ENCODE data around the gene SETBP1. TPM values are rescaled to one million over a fixed set of nuclear protein-coding genes. Genes with fewer than 3 reads are reported as not detected.

SETBP1 gene
- total and polyA plus RNA-seq, 2 of the 8 experiments (the other 6 are each of a cell fraction or from before 2014, with no cell fraction given) = 2.0 to 6.5 TPM

DNA sequence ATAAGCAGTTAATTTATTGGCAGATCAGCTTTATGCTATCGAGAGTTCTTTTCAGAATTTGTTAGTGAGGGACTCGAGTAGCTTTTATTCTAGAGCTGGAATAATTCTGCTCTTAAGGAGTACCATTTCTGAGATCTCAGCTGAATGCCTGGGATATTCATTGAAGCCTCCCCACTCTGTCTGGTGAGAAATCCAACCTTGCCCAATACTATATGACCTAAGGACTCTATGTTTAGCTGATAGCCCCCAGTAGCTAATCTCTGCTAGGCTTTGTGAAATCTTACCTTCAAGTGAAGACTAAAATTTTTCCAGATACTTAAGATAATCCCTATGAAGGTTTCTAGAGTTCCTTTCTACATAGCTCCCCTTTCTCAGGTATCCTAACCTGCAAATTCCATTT lies 261.4 kb downstream of the SETBP1 start:
- Histone ChIP-seq H3K27ac (ENCODE audit: low read depth, low read length) (no peak overlapping the region), H3K9ac (replicated peaks in 1 of 4; ENCODE audit: extremely low read depth in 1 of 4, low read depth in 3 of 4, low read length in 3 of 4) (no peak overlapping the region), H2BK12ac (ENCODE audit: low read depth, low read length) (no peak overlapping the region), H2BK15ac (ENCODE audit: low read length) (no peak overlapping the region), H3K4me3 (ENCODE audit: extremely low read depth in 1 of 4, insufficient read depth in 2 of 4, low read depth in 3 of 4, low read length in 4 of 4) (no peak overlapping the region), H3K18ac (ENCODE audit: extremely low read depth, low read length) (no peak overlapping the region), H3K4me1 (replicated peaks in 1 of 4; ENCODE audit: control insufficient read depth in 3 of 4, insufficient read depth in 4 of 4, low read length in 3 of 4) (peaks cover 0 to 17% (median 12%) of the 10 kb centered on the region in 4 experiments; a peak in 4 of 7 replicates), H2AK5ac (ENCODE audit: low read depth, low read length) (no peak overlapping the region), H2BK5ac (ENCODE audit: low read depth, low read length) (no peak overlapping the region), H3K56ac (replicated peaks; ENCODE audit: insufficient read length, low read depth, low read length) (no peak overlapping the region), H3K23me2 (ENCODE audit: low read depth, low read length) (no peaks in the 10 kb centered on the region; the same call in 1 of the 2 replicates), H3K4me2 (ENCODE audit: insufficient read depth in 1 of 2, low read depth in 2 of 2, low read length in 2 of 2) (no peak overlapping the region), H3K14ac (ENCODE audit: insufficient read length) (no peak overlapping the region), H2AFZ (ENCODE audit: low read length) (no peak overlapping the region), H4K5ac (ENCODE audit: insufficient read length, low read depth, low read length) (no peak overlapping the region), H4K8ac (ENCODE audit: extremely low read depth, insufficient read depth, low read length) (no peak overlapping the region), H3K79me2 (ENCODE audit: control insufficient read depth in 1 of 2, insufficient read depth in 2 of 2, low read length in 2 of 2) (no peaks in the 10 kb centered on the region), H2BK20ac (ENCODE audit: low read length) (no peak overlapping the region), H3K79me1 (ENCODE audit: low read depth, low read length) (no peaks in the 10 kb centered on the region), H3K9me3 (ENCODE audit: insufficient read depth in 2 of 2, low read depth in 1 of 2, low read length in 1 of 2) (no peaks in the 10 kb centered on the region), H3K23ac (ENCODE audit: insufficient read length) (no peak overlapping the region), H3K4ac (replicated peaks; ENCODE audit: insufficient read length, low read depth, low read length) (no peak overlapping the region), H3K27me3 (replicated peaks in 1 of 4; ENCODE audit: control insufficient read depth in 3 of 4, extremely low read depth in 1 of 4, insufficient read depth in 3 of 4, low read length in 3 of 4) (peaks cover 3 to 20% (median 6%) of the 10 kb centered on the region in 4 experiments; a peak in 5 of 7 replicates), H4K91ac (replicated peaks; ENCODE audit: insufficient read length, low read length) (no peak overlapping the region), H3K36me3 (ENCODE audit: control insufficient read depth in 2 of 4, insufficient read depth in 4 of 4, low read length in 3 of 4) (no peaks in the 10 kb centered on the region), H2BK120ac (replicated peaks; ENCODE audit: low read depth, low read length) (no peak overlapping the region), H4K20me1 (replicated peaks in 1 of 2; ENCODE audit: control insufficient read depth in 1 of 2, insufficient read depth in 2 of 2, low read length in 2 of 2) (peaks cover 2% of the 10 kb centered on the region in 2 experiments)
- DNase-seq (ENCODE audit: low read depth in 1 of 2, low spot score in 2 of 2) (no peak), FAIRE-seq (no peak)
- WGBS, 2 experiments (ENCODE audit: extremely low coverage in 1 of 2, insufficient coverage in 1 of 2, insufficient read length in 1 of 2, insufficient replicate concordance in 2 of 2, low coverage in 1 of 2, low lambda C conversion rate in 2 of 2, missing lambda C conversion rate in 1 of 2) = 100% methylated on average over 2 of the region's 2 CpGs; no CpG with 5 or more reads in 1 of the 2 experiments
- ChIA-PET POLR2A (ENCODE audit: partially characterized antibody) (no interaction called here), CTCF (ENCODE audit: partially characterized antibody) (interaction anchor here (0.9 kb wide), 1 partner anchor 40 kb away, joined by 3 read pairs; no protein-coding TSS in a partner anchor)
- TF ChIP-seq PHF8 (conservative IDR thresholded peaks at IDR 0.05; ENCODE audit: low read depth, low read length) (no peak), ZNF274 (IDR thresholded peaks at IDR 0.05; ENCODE audit: borderline replicate concordance, extremely low read depth, low read length) (no peak), JUN (IDR thresholded peaks at IDR 0.05; ENCODE audit: low read depth, low read length) (no peak), RAD21 (IDR thresholded peaks at IDR 0.05 in 1 of 2, conservative IDR thresholded peaks at IDR 0.05 in 1 of 2; ENCODE audit: low read depth in 2 of 2, low read length in 2 of 2) (no peak), GTF2F1 (IDR thresholded peaks at IDR 0.05; ENCODE audit: borderline replicate concordance, low read depth, low read length) (no peak), ASH2L (IDR thresholded peaks at IDR 0.05; ENCODE audit: low read length) (no peak), BCL11A (IDR thresholded peaks at IDR 0.05; ENCODE audit: low read depth in 2 of 2, low read length in 2 of 2) (no peak)
- TF ChIP-seq, protein P1, sequence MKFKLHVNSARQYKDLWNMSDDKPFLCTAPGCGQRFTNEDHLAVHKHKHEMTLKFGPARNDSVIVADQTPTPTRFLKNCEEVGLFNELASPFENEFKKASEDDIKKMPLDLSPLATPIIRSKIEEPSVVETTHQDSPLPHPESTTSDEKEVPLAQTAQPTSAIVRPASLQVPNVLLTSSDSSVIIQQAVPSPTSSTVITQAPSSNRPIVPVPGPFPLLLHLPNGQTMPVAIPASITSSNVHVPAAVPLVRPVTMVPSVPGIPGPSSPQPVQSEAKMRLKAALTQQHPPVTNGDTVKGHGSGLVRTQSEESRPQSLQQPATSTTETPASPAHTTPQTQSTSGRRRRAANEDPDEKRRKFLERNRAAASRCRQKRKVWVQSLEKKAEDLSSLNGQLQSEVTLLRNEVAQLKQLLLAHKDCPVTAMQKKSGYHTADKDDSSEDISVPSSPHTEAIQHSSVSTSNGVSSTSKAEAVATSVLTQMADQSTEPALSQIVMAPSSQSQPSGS (IDR thresholded peaks at IDR 0.05; ENCODE audit: low read length) = no peak
- TF ChIP-seq, protein P2, sequence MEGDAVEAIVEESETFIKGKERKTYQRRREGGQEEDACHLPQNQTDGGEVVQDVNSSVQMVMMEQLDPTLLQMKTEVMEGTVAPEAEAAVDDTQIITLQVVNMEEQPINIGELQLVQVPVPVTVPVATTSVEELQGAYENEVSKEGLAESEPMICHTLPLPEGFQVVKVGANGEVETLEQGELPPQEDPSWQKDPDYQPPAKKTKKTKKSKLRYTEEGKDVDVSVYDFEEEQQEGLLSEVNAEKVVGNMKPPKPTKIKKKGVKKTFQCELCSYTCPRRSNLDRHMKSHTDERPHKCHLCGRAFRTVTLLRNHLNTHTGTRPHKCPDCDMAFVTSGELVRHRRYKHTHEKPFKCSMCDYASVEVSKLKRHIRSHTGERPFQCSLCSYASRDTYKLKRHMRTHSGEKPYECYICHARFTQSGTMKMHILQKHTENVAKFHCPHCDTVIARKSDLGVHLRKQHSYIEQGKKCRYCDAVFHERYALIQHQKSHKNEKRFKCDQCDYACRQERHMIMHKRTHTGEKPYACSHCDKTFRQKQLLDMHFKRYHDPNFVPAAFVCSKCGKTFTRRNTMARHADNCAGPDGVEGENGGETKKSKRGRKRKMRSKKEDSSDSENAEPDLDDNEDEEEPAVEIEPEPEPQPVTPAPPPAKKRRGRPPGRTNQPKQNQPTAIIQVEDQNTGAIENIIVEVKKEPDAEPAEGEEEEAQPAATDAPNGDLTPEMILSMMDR (IDR thresholded peaks at IDR 0.05; ENCODE audit: control extremely low read depth in 1 of 3, insufficient read depth in 1 of 3, low read depth in 1 of 3, low read length in 3 of 3) = no peak

Data from H1 (cell line).